Lung (tissue), 16 donors: ENCODE results near the gene CLECL1. TPM values are rescaled to one million over a fixed set of nuclear protein-coding genes. Genes with fewer than 3 reads are reported as not detected.

ENCODE experiments used
- ATAC-seq: fragments of 200-7000 bp; cut with Tn5 transposase; one replicate; pipeline ENCODE4 v1.9.1; 2020; ENCODE audit warnings: moderate number of reproducible peaks; ENCODE audit not compliant: insufficient read depth, low FRiP score
- DNase-seq, 3 donors: peaks; one replicate each; pipeline ENCODE4 v3.0.0-alpha.2; 2013 to 2017
- H3K27ac ChIP-seq, 2 donors: one replicate each; pipeline ENCODE4 v1.5.1; 2013; ENCODE audit warnings: mild to moderate bottlenecking in 2 of 2, moderate library complexity in 2 of 2, control low read depth in 1 of 2, inconsistent platforms in 1 of 2, low read depth in 1 of 2, low read length in 1 of 2
- H3K27me3 ChIP-seq, 3 donors: one replicate each; pipeline ENCODE4 v1.5.1; 2013; ENCODE audit warnings: low read length in 2 of 3; ENCODE audit not compliant: control insufficient read depth in 3 of 3, insufficient read depth in 3 of 3
- H3K36me3 ChIP-seq, 4 donors: one replicate each; pipeline ENCODE4 v1.5.1; 2013; ENCODE audit warnings: low read length in 4 of 4, mild to moderate bottlenecking in 1 of 4, moderate library complexity in 1 of 4; ENCODE audit not compliant: control insufficient read depth in 4 of 4, insufficient read depth in 4 of 4
- H3K4me1 ChIP-seq, 5 donors: one replicate each; pipeline ENCODE4 v1.5.1; 2013; ENCODE audit warnings: low read length in 5 of 5, mild to moderate bottlenecking in 2 of 5, moderate library complexity in 1 of 5; ENCODE audit not compliant: control insufficient read depth in 5 of 5, insufficient read depth in 5 of 5
- H3K4me3 ChIP-seq: one replicate; pipeline ENCODE4 v1.5.1; 2013; ENCODE audit warnings: mild to moderate bottlenecking, control low read depth, moderate library complexity
- H3K9ac ChIP-seq, 2 donors: one replicate each; pipeline ENCODE4 v1.5.1; 2013; ENCODE audit warnings: low read length in 2 of 2, control low read depth in 1 of 2; ENCODE audit not compliant: insufficient read depth in 1 of 2
- H3K9me3 ChIP-seq, 4 donors: one replicate each; pipeline ENCODE4 v1.5.1; 2013; ENCODE audit warnings: low read length in 3 of 4, mild to moderate bottlenecking in 1 of 4, moderate library complexity in 1 of 4; ENCODE audit not compliant: control insufficient read depth in 4 of 4, insufficient read depth in 3 of 4
- CTCF ChIP-seq: IDR thresholded peaks from 2 replicates; pipeline ENCODE4 v1.5.1; 2012; ENCODE audit warnings: mild to moderate bottlenecking; ENCODE audit errors: control extremely low read depth, extremely low read depth
- WGBS, 2 donors: extraction: QIAGEN DNeasy Blood & Tissue Kit; methylation state at CpG; one replicate each; pipeline ENCODE4 v1.1.7; 2013; 5-methylcytosine and 5-hydroxymethylcytosine counted together
- long read RNA-seq, 5 donors: transcript quantifications; one replicate each; lab custom pipeline, GENCODE V29; 2026
- polyA plus RNA-seq, 2 donors: library from polyadenylated mRNA; stranded (reverse); fragments of 200-250 nt; gene quantifications; one replicate each; pipeline ENCODE4 v1.2.1, GENCODE V29; 2013
- total RNA-seq, 2 donors: library from RNA; depleted of rRNA in 1 of 2; stranded (reverse); fragments of >200 nt in 1 of 2; gene quantifications; one replicate each; pipeline ENCODE4 v1.2.1, GENCODE V29; 2014 to 2021
- donor health status: control.
- donor health status: control.
- donor health status: Bipolar disorder and iron deficiency.
- donor health status: healthy.
- donor health status: DM: yes; HTN: yes; CAD: no.

CLECL1 gene
- total RNA-seq (1 to 10 TPM in 1 of 2 donors, under 1 TPM in 1; 0.74 to 2.1 TPM), polyA plus RNA-seq (1 to 10 TPM in 1 of 2 donors, under 1 TPM in 1; 0.72 to 1.9 TPM)
- long read RNA-seq, donor 1: 0 reads
- long read RNA-seq, donor 2: 0 reads
- long read RNA-seq, donor 3: 0 reads
- long read RNA-seq, donor 4: 0 reads
- long read RNA-seq, donor 5: 0 reads

GRCh38 chr12:9732921-9733461, at the start of gene CLECL1:
Gene CLECL1, minus strand, starts transcription at chr12:9733097.
- Histone ChIP-seq H3K4me3 (no peak within 1 kb of the TSS), H3K9me3 (no peaks in the 10 kb centered on the region), H3K27ac (no peak within 1 kb of the TSS), H3K4me1 (peaks cover 0 to 8% (median 0%) of the 10 kb centered on the region in 5 donors), H3K27me3 (no peaks in the 10 kb centered on the region), H3K36me3 (no peaks in the 10 kb centered on the region), H3K9ac (no peak within 1 kb of the TSS)
- no peak for TF ChIP-seq CTCF
- 65 to 73% methylated on average over 8 of the region's 8 CpGs for WGBS, 2 donors
- ATAC-seq (no peak), DNase-seq (no peak)

- ATAC-seq (no peak), DNase-seq (no peak)
- Histone ChIP-seq H3K4me3 (no peak overlapping the region), H3K27me3 (no peaks in the 10 kb centered on the region), H3K4me1 (no peaks in the 10 kb centered on the region), H3K9me3 (peaks cover 0 to 3% (median 0%) of the 10 kb centered on the region in 4 donors), H3K36me3 (no peaks in the 10 kb centered on the region), H3K9ac (no peak overlapping the region), H3K27ac (no peak overlapping the region)
- 89 to 96% methylated on average over 2 of the region's 2 CpGs for WGBS, 2 donors
- TF ChIP-seq CTCF: no peak
Observed at GRCh38 chr12:9781360-9781759, 48.5 kb upstream of the CLECL1 start.

- WGBS, 2 donors: 62 to 68% methylated on average over 4 of the region's 4 CpGs
- H3K4me1 ChIP-seq: no peaks in the 10 kb centered on the region
Observed at GRCh38 chr12:9779209-9779608, 46.3 kb upstream of the CLECL1 start.

More at GRCh38 chr12:9779209-9779608, 46.3 kb upstream of the CLECL1 start:
- no peak overlapping the region for H3K27ac ChIP-seq
- no peak for DNase-seq
- H3K4me3 ChIP-seq: no peak overlapping the region
- no peak for ATAC-seq
- H3K36me3 ChIP-seq: no peaks in the 10 kb centered on the region
- no peaks in the 10 kb centered on the region for H3K27me3 ChIP-seq
- peaks cover 0 to 3% (median 0%) of the 10 kb centered on the region in 4 donors for H3K9me3 ChIP-seq
- no peak for TF ChIP-seq CTCF
- no peak overlapping the region for H3K9ac ChIP-seq
